Measurements from ENCODE around the gene BBC3.

The BBC3 gene

GRCh38 chr19:47230054-47230920, 712 bp downstream of the BBC3 start:
- DNase-seq: peak in 1 of 2 donors; percentile 57

- no peak for DNase-seq
Measured at GRCh38 chr19:47229676-47230053, 1.3 kb downstream of the BBC3 start.

- DNase-seq: no peak
Measured at GRCh38 chr19:47228937-47229675, 1.9 kb downstream of the BBC3 start.

GRCh38 chr19:47228168-47228936, 2.6 kb downstream of the BBC3 start:
- peak in 1 of 2 donors; percentile 62 for DNase-seq

GRCh38 chr19:47227352-47228167, 3.4 kb downstream of the BBC3 start:
- DNase-seq: peak in 1 of 2 donors; percentile 97

- DNase-seq: peak in 1 of 2 donors; percentile 81
Measured at GRCh38 chr19:47226426-47227351, 4.3 kb downstream of the BBC3 start.

- peak; percentile 58 to 81 for DNase-seq
Measured at GRCh38 chr19:47225746-47226425, 5.1 kb downstream of the BBC3 start.

- DNase-seq: no peak
Measured at GRCh38 chr19:47221890-47222289, 9.1 kb downstream of the BBC3 start.

GRCh38 chr19:47221080-47221841, 9.7 kb downstream of the BBC3 start:
- DNase-seq: no peak

GRCh38 chr19:47215581-47215980, 15.4 kb downstream of the BBC3 start:
- DNase-seq: no peak

GRCh38 chr19:47210689-47211316, 20.2 kb downstream of the BBC3 start:
- peak; percentile 40 to 85 for DNase-seq

GRCh38 chr19:47210180-47210490, 20.9 kb downstream of the BBC3 start:
- no peak for DNase-seq

GRCh38 chr19:47209319-47210179, 21.4 kb downstream of the BBC3 start:
- no peak for DNase-seq

GRCh38 chr19:47203254-47203653, 27.7 kb downstream of the BBC3 start:
- DNase-seq: no peak

GRCh38 chr19:47200530-47200929, 30.5 kb downstream of the BBC3 start:
- no peak for DNase-seq

GRCh38 chr19:47197141-47197540, 33.9 kb downstream of the BBC3 start:
- no peak for DNase-seq

- DNase-seq: no peak
Measured at GRCh38 chr19:47195434-47195833, 35.6 kb downstream of the BBC3 start.

- DNase-seq: no peak
Measured at GRCh38 chr19:47190167-47190727, 40.8 kb downstream of the BBC3 start.
